ENCODE data around the gene SH2D4B. TPM values are rescaled to one million over a fixed set of nuclear protein-coding genes. Genes with fewer than 3 reads are reported as not detected.

The SH2D4B gene
- total and polyA plus RNA-seq, 2 experiments from 2014 or later = not detected

GRCh38 chr10:80687476-80687789, 149.7 kb downstream of the SH2D4B start:
- DNase-seq (ENCODE audit: low spot score) = no peak
- 96% methylated on average over 1 of the region's 1 CpG for WGBS (ENCODE audit: low lambda C conversion rate, missing lambda C conversion rate)
- Histone ChIP-seq H3K9me2 (replicated peaks; ENCODE audit: insufficient read depth) (no peaks in the 10 kb centered on the region), H4K20me1 (ENCODE audit: insufficient read depth, poor library complexity, severe bottlenecking) (no peaks in the 10 kb centered on the region), H3K4me2 (no peak overlapping the region), H3K79me2 (no peaks in the 10 kb centered on the region), H3K9me3 (ENCODE audit: low read depth) (no peaks in the 10 kb centered on the region), H3K4me3 (no peak overlapping the region), H3K4me1 (ENCODE audit: insufficient read depth) (peaks cover 15% of the 10 kb centered on the region), H3K36me3 (replicated peaks; ENCODE audit: insufficient read depth, low read depth) (no peaks in the 10 kb centered on the region), H3K27ac (no peak overlapping the region), H2AFZ (no peak overlapping the region), H3K27me3 (peaks cover 2% of the 10 kb centered on the region)
- no peak for TF ChIP-seq EZH2phosphoT487 (IDR thresholded peaks at IDR 0.05; ENCODE audit: low read depth, severe bottlenecking, unreplicated experiment)
- TF ChIP-seq, protein P1, sequence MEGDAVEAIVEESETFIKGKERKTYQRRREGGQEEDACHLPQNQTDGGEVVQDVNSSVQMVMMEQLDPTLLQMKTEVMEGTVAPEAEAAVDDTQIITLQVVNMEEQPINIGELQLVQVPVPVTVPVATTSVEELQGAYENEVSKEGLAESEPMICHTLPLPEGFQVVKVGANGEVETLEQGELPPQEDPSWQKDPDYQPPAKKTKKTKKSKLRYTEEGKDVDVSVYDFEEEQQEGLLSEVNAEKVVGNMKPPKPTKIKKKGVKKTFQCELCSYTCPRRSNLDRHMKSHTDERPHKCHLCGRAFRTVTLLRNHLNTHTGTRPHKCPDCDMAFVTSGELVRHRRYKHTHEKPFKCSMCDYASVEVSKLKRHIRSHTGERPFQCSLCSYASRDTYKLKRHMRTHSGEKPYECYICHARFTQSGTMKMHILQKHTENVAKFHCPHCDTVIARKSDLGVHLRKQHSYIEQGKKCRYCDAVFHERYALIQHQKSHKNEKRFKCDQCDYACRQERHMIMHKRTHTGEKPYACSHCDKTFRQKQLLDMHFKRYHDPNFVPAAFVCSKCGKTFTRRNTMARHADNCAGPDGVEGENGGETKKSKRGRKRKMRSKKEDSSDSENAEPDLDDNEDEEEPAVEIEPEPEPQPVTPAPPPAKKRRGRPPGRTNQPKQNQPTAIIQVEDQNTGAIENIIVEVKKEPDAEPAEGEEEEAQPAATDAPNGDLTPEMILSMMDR (IDR thresholded peaks at IDR 0.05; ENCODE audit: poor library complexity) = no peak
- no peak for TF ChIP-seq EZH2 (IDR thresholded peaks at IDR 0.05; ENCODE audit: borderline replicate concordance)

DNA sequence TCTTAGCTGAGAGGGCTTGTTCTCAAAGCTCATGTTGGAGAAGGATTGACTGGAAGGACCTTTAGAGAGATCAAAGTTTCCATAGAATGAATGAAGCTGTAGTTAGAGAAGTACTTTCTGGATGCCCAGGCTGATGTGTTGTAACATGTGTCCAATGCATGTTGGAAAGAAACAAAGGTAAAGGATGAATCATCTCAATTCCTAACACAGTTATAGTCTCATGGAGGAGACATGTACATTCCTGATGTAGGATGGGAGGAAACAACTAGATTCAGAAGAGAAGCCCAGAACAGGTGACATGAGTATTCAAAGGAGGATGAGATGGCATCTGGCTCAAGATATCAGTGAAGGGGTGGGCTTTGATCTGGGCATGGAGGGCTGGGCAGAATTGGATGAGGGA, 152.7 kb downstream of the SH2D4B start:
- no peaks in the 10 kb centered on the region for H3K9me2 ChIP-seq (replicated peaks; ENCODE audit: insufficient read depth)
- H3K4me3 ChIP-seq = no peak overlapping the region
- TF ChIP-seq EZH2phosphoT487 (IDR thresholded peaks at IDR 0.05; ENCODE audit: low read depth, severe bottlenecking, unreplicated experiment) = no peak
- TF ChIP-seq, protein P1 (IDR thresholded peaks at IDR 0.05; ENCODE audit: poor library complexity) = no peak
- TF ChIP-seq EZH2 (IDR thresholded peaks at IDR 0.05; ENCODE audit: borderline replicate concordance) = no peak
- H3K36me3 ChIP-seq (replicated peaks; ENCODE audit: insufficient read depth, low read depth) = no peaks in the 10 kb centered on the region
- H3K9me3 ChIP-seq (ENCODE audit: low read depth) = no peaks in the 10 kb centered on the region
- peaks cover 15% of the 10 kb centered on the region for H3K4me1 ChIP-seq (ENCODE audit: insufficient read depth)
- H2AFZ ChIP-seq = no peak overlapping the region
- no peak for DNase-seq (ENCODE audit: low spot score)
- no peaks in the 10 kb centered on the region for H4K20me1 ChIP-seq (ENCODE audit: insufficient read depth, poor library complexity, severe bottlenecking)
- H3K79me2 ChIP-seq = no peaks in the 10 kb centered on the region
- H3K4me2 ChIP-seq = no peak overlapping the region
- H3K27ac ChIP-seq = no peak overlapping the region
- H3K27me3 ChIP-seq = peaks cover 2% of the 10 kb centered on the region

- no peaks in the 10 kb centered on the region for H3K9me2 ChIP-seq (replicated peaks; ENCODE audit: insufficient read depth)
- H3K79me2 ChIP-seq = no peaks in the 10 kb centered on the region
- H3K9me3 ChIP-seq (ENCODE audit: low read depth) = no peaks in the 10 kb centered on the region
- peaks cover 6% of the 10 kb centered on the region for H3K4me1 ChIP-seq (ENCODE audit: insufficient read depth)
- no peak overlapping the region for H3K4me3 ChIP-seq
- H3K36me3 ChIP-seq (replicated peaks; ENCODE audit: insufficient read depth, low read depth) = no peaks in the 10 kb centered on the region
- DNase-seq (ENCODE audit: low spot score) = no peak
- no peaks in the 10 kb centered on the region for H4K20me1 ChIP-seq (ENCODE audit: insufficient read depth, poor library complexity, severe bottlenecking)
- no peak overlapping the region for H2AFZ ChIP-seq
- no peak overlapping the region for H3K27ac ChIP-seq
- H3K27me3 ChIP-seq = peaks cover 2% of the 10 kb centered on the region
- TF ChIP-seq, protein P1 (IDR thresholded peaks at IDR 0.05; ENCODE audit: poor library complexity) = no peak
- TF ChIP-seq EZH2 (IDR thresholded peaks at IDR 0.05; ENCODE audit: borderline replicate concordance) (no peak), EZH2phosphoT487 (IDR thresholded peaks at IDR 0.05; ENCODE audit: low read depth, severe bottlenecking, unreplicated experiment) (no peak)
- H3K4me2 ChIP-seq = no peak overlapping the region
Measured at GRCh38 chr10:80691441-80691840, 153.7 kb downstream of the SH2D4B start.

GRCh38 chr10:80693565-80693964, 155.9 kb downstream of the SH2D4B start:
- 96% methylated on average over 3 of the region's 3 CpGs for WGBS (ENCODE audit: low lambda C conversion rate, missing lambda C conversion rate)

More at GRCh38 chr10:80693565-80693964, 155.9 kb downstream of the SH2D4B start:
- Histone ChIP-seq H3K9me3 (ENCODE audit: low read depth) (no peaks in the 10 kb centered on the region), H3K4me2 (no peak overlapping the region), H3K79me2 (no peaks in the 10 kb centered on the region), H3K27ac (no peak overlapping the region), H3K4me3 (no peak overlapping the region), H2AFZ (no peak overlapping the region), H3K27me3 (peaks cover 2% of the 10 kb centered on the region), H3K9me2 (replicated peaks; ENCODE audit: insufficient read depth) (no peaks in the 10 kb centered on the region), H3K4me1 (ENCODE audit: insufficient read depth) (no peaks in the 10 kb centered on the region), H3K36me3 (replicated peaks; ENCODE audit: insufficient read depth, low read depth) (no peaks in the 10 kb centered on the region), H4K20me1 (ENCODE audit: insufficient read depth, poor library complexity, severe bottlenecking) (no peaks in the 10 kb centered on the region)
- DNase-seq (ENCODE audit: low spot score) = no peak
- TF ChIP-seq EZH2phosphoT487 (IDR thresholded peaks at IDR 0.05; ENCODE audit: low read depth, severe bottlenecking, unreplicated experiment) (no peak), EZH2 (IDR thresholded peaks at IDR 0.05; ENCODE audit: borderline replicate concordance) (no peak)
- TF ChIP-seq, protein P1 (IDR thresholded peaks at IDR 0.05; ENCODE audit: poor library complexity) = no peak

Measured in hepatocyte (in vitro differentiated cells).